Gastroesophageal sphincter (tissue), 3 donors: Measurements from ENCODE around the gene BSG.

Experiments
- CTCF ChIP-seq, 4 experiments: fragments of 200-600 bp in 2 of 4; fragments of 450-650 bp in 2 of 4; sonication (generic) in 1 of 4; IDR thresholded peaks; one replicate each; pipeline ENCODE4 v1.5.1; 2017 to 2019; ENCODE audit warnings: antibody characterized with exemption in 4 of 4, mild to moderate bottlenecking in 2 of 4, moderate library complexity in 2 of 4
- POLR2A ChIP-seq, 2 donors: fragments of 450-650 bp; IDR thresholded peaks; one replicate each; pipeline ENCODE4 v1.6.1; 2017; ENCODE audit warnings: antibody characterized with exemption in 2 of 2, mild to moderate bottlenecking in 2 of 2, moderate library complexity in 1 of 2
- POLR2AphosphoS5 ChIP-seq: sonication (generic); formaldehyde crosslinking; IDR thresholded peaks from one replicate; pipeline ENCODE4 v1.6.1; 2017; ENCODE audit warnings: antibody characterized with exemption

GRCh38 chr19:607301-608154, 35.1 kb downstream of the BSG start:
- TF ChIP-seq CTCF (IDR thresholded peaks at IDR 0.05): no peak
- TF ChIP-seq POLR2AphosphoS5: no peak
- TF ChIP-seq POLR2A (IDR thresholded peaks at IDR 0.05): no peak
